Measurements from ENCODE around the gene ST3GAL6. TPM values are rescaled to one million over a fixed set of nuclear protein-coding genes. Genes with fewer than 3 reads are reported as not detected.

The ST3GAL6 gene
- total and polyA plus RNA-seq, 2 of the 13 experiments (the other 11 are each of a cell fraction or from before 2014, with no cell fraction given) = 17.5 to 23.2 TPM

- TF ChIP-seq ZNF142 (CRISPR knock-in tag; IDR thresholded peaks at IDR 0.05) (no peak), ZFP1 (CRISPR knock-in tag; IDR thresholded peaks at IDR 0.05) (no peak), NFE2 (CRISPR knock-in tag; IDR thresholded peaks at IDR 0.05) (no peak), ZNF556 (CRISPR knock-in tag; IDR thresholded peaks at IDR 0.05; ENCODE audit: borderline replicate concordance) (peak; percentile 83), CHD4 (IDR thresholded peaks at IDR 0.05; ENCODE audit: borderline replicate concordance, low read length) (no peak), ZNF879 (CRISPR knock-in tag; IDR thresholded peaks at IDR 0.05) (no peak), EP300 (IDR thresholded peaks at IDR 0.05; ENCODE audit: low read depth in 2 of 2, low read length in 2 of 2) (peak in 1 of 2 experiments; percentile 31; a peak in 1 of 4 replicates), EP300 (CRISPR knock-in tag; IDR thresholded peaks at IDR 0.05; ENCODE audit: borderline replicate concordance) (0 out of 2 replicates have a peak, but pooled peaks have one; percentile 16), AKAP8 (CRISPR knock-in tag; IDR thresholded peaks at IDR 0.05) (no peak), HNF4A (CRISPR knock-in tag; IDR thresholded peaks at IDR 0.05) (no peak), STAT5B (CRISPR knock-in tag; IDR thresholded peaks at IDR 0.05) (no peak), TEAD2 (CRISPR knock-in tag; IDR thresholded peaks at IDR 0.05) (no peak), BATF2 (CRISPR knock-in tag; IDR thresholded peaks at IDR 0.05) (no peak), ATF7 (IDR thresholded peaks at IDR 0.05) (no peak), ATF7 (CRISPR knock-in tag; IDR thresholded peaks at IDR 0.05) (no peak), SP4 (CRISPR knock-in tag; IDR thresholded peaks at IDR 0.05) (peak; percentile 32; the same call in 1 of the 2 replicates), BHLHE40 (IDR thresholded peaks at IDR 0.05; ENCODE audit: low read length) (no peak), GLI4 (CRISPR knock-in tag; IDR thresholded peaks at IDR 0.05; ENCODE audit: borderline replicate concordance) (peak; percentile 84; the same call in 1 of the 2 replicates), HMGXB4 (CRISPR knock-in tag; IDR thresholded peaks at IDR 0.05; ENCODE audit: borderline replicate concordance in 1 of 2, low read depth in 1 of 2) (peak; percentile 10 to 94; a peak in 3 of 4 replicates), ZNF441 (CRISPR knock-in tag; IDR thresholded peaks at IDR 0.05; ENCODE audit: borderline replicate concordance) (peak; percentile 57; the same call in 1 of the 2 replicates), ZNF33B (CRISPR knock-in tag; IDR thresholded peaks at IDR 0.05) (0 out of 2 replicates have a peak, but pooled peaks have one; percentile 54), ZBTB38 (CRISPR knock-in tag; IDR thresholded peaks at IDR 0.05) (no peak), CAMTA2 (CRISPR knock-in tag; IDR thresholded peaks at IDR 0.05; ENCODE audit: borderline replicate concordance) (no peak)
Measured at GRCh38 chr3:98732286-98733052, 30.7 kb upstream of the ST3GAL6 start (continued).
